Activated CD4-positive, alpha-beta T cell treated with anti-CD3 and anti-CD28 coated beads for 24 hours (primary cell): ENCODE data around the gene PLCL1.
"Not testable (repeated sequence)": the region's sequence is repeated elsewhere in the genome, so short reads cannot be mapped to it uniquely, and the experiment has no call there.

Source experiments
- DNase-seq, 2 donors: peaks; one replicate each; pipeline ENCODE4 v3.0.0-alpha.2; 2020; ENCODE audit warnings: low read depth in 2 of 2

The PLCL1 gene

DNA sequence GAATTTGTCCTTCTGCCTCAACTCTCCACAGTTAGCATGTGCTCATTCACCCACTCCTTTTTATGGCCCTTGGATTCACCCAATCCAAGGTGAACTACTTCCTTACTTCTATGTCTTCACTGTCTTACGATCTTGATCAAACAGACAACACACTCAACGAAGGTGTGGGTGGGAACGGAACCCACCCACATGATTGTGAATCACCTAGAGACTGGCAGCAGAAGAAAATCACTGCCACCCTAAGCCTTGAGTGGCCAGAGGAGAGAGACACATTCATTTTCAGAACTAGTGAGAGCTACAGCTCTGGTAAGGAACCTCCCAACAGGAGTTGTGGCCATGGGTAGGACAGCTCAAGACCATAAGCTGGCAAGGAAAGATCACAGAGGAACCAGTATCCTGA lies 194.3 kb downstream of the PLCL1 start:
- DNase-seq, result no peak

DNA sequence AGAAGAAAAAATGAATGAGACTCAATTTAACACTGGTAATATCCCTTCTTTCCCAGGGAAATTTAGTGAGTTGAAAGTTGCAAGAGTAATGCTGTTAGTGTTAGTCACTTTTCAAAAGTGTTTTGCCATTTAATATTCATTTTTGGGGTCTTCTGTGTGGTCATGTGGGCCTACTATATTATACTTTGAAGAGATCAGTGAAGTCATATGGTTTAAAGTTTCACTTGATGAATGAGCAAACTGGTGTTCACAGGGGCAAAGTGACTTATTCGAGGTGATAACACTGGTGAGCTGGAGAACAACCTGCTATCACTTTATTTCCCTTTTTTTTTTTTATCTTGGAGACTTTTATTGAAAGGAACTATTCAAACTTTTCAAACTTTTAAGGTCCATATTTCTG lies 196.0 kb downstream of the PLCL1 start:
- no peak for DNase-seq

DNA sequence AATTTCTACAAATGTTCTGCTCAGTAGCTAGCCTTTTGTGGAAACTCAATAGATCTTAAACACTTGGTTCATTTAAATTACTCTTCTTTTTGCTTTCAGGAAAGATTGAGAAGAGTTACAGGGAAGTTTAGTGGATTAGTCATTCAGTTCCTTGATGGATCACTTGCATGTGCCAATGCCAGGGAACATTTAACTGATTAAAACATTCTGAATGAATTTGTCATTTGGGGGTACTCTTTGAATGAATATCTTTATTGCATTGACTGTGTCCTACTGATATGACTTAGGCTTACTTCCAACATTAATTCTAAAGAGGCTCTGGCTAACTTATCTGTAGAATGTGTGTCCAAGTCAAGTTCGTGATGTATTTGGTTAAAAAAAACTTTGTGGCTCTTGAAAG lies 199.8 kb downstream of the PLCL1 start:
- no peak for DNase-seq

DNA sequence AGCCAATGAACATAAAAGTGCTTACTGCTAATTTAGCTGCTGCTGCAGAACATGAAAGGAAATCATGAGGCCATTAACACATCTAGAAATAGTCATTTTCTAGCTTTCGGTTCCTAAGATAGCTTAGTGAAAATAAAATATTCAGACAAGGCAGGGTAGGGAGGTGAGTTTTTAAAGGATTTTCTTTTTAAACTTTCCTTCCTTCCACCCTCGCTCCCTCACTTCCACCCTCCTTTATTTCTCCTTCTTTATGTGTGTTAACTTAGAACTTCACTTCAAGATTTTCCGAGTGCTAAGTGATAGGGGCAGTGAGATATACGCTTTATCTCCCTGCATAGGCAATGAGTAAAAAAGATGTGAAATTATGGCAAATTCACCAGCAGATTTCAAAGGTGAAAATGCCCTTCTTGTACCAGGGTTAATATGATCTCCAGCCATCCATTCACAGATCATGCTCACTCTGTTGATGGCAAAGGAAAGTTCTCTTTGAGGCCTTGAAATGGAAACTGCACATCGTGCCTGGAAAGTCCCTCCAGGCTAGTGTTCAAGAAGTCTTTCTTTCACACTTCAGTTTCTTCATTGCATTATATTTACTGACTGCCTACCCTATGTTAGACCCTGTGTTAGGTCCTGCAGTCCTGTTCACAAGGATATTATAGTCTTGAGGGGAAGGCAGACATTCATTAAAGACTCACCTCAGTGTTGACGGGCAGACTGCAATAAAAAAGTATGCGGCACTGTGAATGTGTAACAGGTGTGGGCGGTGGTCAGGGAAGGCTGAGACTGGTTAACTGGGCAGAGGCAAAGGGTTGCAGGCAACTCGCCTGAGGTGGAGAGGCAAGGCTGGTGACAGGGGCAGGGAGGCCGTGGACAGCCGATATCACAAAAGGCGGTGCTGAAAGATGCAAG lies 200.8 kb downstream of the PLCL1 start:
- peak in 1 of 2 donors; percentile 18 for DNase-seq

DNA sequence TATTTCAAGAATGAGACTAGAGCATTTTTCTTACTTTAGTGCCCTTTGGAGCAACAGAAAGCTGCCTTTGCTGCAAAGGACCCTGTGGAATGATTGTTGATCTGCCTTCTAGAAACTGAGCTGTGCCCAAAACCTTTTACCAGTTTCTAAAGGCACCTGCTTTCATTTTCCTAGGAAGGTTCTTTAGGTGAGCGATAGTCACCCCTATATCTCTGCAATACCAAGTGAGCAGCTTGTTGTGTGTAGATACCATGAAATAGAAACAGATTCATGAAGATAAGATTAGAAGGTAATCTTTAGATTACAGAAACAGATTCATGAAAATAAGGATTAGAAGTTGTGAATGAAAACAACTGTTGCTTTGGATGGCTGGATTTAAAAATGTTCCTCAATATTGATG lies 202.3 kb downstream of the PLCL1 start:
- no peak for DNase-seq

DNA sequence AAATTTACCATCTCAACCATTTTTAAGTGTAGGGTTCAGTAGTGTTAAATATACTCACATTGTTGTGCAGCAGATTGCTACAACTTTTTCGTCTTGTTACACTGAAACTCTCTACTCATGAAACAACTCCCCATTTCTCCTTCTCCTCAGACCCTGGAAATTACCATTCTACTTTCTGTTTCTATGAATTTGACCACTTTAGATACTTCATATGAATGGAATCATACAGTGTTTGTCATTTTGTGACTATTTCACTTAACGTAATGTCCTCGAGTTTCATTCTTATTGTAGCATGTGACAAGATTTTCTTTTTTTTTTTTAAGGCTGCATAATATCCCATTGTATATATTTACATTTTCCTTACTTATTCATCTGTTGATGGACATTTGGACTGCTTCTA lies 203.8 kb downstream of the PLCL1 start:
- no peak for DNase-seq

DNA sequence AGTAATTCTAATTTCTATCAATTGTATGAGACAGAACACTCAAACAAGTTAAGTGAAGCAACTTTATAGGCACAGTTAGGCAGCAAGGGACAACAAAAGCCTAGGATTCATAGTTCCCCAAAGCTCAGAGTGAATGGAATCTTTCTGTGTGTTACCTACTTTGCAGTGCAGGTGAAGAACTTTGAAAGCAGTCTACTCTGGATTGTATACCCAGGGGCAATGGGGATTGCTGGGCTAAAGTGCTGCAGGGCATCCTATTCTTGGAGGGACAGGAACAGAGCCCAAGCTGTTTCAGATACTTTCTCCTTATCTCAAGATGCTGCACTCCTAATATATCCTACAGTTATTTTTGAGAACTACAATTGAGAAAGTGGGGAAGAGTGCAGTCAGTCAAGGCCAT lies 207.6 kb downstream of the PLCL1 start:
- no peak for DNase-seq

DNA sequence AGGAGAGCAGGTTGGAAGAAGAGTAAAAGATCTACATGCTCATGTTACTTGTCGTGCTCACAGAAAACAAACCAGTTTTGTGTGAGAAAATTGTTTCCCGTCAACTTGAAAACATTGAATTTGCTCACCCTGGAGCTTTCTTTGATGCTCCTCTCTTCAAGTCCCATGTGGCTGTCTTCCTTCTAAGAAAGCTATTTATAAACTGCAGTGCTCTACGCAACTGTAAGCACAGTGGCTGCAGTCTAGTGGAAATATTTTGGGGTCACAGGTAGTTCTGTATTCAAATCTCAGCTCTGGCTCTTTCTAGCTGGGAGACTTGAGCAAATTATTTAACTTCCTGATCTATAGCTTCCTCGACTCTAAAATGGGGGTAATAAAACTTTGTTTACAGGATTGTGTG lies 211.8 kb downstream of the PLCL1 start:
- no peak for DNase-seq

DNA sequence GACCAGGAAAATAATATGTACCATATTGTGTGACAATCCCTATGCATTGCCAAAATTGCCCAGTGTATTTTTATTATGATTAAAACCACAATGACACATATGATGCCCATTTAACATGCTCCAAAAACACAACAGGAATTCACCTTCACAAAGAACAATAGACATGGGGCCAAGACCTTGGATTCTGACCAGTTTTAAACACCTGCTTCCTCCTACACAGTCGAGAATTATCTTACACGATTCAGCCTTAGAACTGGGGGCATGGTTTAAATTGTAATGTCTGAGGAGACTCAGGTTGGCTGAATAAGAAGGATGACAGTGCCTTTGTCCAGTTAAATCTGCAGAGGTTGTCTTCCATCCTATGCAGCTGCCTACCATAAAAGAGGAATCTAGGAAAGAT lies 212.7 kb downstream of the PLCL1 start:
- DNase-seq, result no peak

DNA sequence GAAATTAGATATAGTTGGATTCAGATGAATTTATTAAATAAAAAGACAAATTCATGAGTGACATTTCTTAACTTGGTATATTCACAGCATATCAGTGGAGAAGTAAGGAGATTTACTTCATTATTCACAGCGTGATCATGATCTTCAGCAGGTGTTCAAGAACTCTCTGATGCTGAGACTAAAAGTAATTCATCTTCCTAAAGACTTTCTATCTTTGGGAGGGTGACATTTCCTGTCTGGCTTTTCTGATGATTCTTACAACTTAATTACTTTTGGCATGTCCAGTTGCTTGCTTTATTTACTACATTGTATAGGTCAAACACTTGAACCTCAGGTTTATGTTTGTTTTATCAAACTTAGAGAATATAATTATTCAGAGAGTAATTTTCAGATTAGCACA lies 224.6 kb downstream of the PLCL1 start:
- DNase-seq, result no peak

DNA sequence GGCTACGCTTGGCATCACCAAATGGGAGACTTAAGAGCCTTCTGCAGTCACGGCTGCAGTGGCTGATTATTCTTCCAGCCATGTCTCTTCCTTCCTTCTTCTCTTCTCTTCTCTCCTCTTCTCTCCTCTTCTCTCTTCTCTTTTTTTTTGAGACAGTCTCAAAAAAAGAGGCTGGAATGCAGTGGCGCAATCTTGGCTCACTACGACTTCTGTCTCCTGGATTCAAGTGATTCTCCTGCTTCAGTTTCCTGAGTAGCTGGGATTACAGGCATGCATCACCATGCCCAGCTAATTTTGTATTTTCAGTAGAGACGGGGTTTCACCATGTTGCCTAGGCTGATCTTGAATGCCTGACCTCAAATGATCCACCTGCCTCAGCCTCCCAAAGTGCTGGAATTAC lies 225.2 kb downstream of the PLCL1 start:
- DNase-seq, result not testable (repeated sequence)

DNA sequence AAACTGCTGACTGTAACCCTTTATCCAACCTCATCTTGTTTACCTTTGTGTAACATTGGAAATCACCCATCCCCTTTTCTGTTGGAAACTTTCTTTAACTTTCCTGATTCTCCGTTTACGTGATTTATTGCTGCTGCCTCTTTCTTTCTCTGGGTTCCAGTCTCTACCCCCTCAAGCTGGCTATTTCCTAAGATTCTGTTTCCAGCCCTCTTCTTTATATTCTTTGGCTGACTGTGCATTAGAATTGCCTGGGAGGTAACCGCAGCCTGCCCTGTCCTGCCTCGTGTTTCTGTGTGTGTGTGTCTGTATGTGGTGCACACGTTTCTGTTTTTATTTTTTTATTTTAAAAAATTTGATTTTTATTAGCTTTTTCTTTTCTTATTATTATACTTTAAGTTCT lies 229.2 kb downstream of the PLCL1 start:
- no peak for DNase-seq

DNA sequence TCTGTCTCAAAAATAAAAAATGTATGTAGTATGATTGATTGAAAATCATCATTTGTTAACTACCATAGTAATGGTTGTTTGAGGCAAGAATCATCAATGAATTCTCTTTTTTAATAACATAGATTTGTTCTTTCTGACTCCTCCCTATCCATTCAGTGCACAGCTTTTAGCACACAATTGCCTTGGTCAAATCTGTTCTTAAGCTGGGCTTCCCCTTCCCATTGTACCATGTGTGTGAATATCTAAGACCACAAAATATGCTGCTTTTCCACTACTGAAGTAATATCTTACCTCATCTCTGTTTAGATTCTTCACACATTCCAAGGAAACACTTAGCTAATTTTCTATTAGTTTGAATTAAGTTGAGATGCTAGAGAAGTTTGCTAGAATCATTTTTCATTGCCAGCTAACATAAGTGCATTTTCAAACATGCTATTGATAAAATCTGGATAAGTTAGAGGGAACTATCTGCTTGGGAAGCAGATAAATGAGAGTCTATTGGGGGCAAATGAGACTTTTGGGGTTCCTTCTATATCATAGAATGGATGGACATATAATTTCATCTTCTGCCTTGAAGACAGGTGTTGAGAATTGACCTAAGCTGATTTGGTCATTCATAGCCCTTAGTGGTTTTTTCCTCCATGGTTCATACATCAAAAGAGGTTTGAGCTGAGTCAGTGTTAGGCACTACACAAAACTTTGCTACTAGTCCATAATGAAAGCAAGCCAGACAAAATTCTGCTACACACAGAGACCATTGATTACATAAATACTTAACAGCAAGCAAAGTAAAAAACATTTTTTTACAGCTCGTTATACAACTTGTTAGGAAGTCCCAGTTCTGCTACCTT lies 231.9 kb downstream of the PLCL1 start:
- no peak for DNase-seq

DNA sequence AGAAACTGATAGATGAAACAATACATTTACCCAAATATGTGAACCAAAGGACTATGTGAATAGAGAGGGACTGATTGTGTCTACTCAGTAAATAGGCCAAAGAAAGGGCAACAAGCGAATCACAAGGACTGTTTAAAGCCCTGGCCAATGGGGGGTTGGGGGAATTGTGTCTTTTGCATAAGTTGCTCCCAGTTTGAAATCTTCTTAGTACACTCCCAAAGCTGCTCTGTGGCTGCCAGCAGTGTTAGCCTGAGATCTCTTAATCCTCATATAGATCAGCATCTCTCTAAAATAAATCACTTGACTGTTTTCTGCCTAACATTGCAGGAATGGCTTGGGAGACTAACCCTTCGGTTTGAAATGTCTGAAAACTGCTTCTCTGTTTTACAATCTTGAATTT lies 236.4 kb downstream of the PLCL1 start:
- no peak for DNase-seq

DNA sequence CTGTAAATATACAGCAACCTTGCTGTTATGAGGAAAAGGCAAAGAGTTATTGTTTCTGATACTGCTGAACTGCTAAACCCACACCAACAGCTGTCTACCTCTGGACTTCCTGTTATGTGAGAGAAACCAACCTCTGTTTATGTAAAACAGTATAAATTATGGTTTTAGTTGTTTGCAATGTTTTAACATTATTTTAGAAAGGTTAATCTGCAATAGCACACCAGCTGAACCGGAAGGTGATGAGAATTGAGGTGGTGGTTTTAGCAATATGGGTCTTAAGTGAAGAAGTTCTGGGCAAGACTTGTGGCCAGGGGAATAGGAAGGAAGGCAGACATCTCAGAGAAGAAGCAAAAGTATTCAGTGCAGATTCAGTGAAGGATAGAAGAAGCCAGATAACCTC lies 237.8 kb downstream of the PLCL1 start:
- DNase-seq, result no peak

DNA sequence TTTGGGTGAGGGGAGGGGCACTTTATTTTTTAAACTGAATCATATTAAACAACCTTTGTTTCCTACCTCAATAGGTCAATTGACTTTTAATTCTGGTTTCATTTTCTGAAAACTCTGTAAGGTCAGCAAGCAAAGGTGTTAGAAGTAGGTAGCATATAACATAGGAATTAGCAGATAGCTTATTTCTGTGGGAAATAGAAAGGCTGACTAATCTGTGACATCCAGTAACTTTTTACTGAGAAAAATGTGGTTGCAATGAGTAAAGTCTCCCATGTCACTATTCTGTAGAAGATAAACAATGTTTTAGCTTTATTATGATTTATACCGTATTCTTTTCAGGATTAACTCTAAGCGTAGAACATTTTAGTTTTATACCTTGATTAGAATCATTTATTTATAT lies 240.4 kb downstream of the PLCL1 start:
- no peak for DNase-seq

DNA sequence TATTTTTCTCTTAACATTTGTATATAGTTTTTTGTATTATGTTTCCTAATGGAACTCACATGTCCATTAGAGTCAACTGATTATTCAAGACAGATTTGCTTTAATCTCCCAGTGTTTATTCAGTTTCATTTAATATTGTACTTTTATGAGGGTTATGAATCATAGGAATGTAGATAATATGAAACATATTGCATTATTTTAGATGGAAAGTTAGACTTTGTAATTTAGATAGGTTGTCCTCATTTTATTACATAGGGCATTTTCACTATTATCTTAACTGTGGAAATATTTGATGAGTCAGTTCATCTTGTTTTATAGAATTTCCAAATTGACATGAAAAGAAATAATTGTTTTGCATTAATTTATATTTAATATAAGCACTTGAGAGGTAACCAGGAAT lies 240.8 kb downstream of the PLCL1 start:
- DNase-seq, result no peak

DNA sequence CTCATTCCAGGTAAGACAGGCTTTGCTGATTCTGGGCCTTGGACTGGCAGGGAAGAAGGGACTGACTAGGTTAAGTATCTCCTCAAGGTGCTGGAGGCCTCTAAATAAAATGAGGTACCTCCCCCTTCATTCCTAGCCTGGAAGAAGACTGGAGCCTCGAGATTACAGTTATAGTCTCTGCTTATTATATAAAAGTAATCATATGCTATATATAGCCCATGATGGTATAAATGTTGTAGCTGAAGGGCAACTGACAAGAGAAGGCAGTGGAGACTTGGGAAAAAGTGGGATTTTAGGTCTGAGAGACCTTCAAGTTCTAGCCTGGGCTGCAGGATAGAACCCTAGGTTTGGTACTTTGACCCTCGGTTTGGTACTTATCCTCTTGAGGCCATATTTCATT lies 248.3 kb downstream of the PLCL1 start:
- no peak for DNase-seq

DNA sequence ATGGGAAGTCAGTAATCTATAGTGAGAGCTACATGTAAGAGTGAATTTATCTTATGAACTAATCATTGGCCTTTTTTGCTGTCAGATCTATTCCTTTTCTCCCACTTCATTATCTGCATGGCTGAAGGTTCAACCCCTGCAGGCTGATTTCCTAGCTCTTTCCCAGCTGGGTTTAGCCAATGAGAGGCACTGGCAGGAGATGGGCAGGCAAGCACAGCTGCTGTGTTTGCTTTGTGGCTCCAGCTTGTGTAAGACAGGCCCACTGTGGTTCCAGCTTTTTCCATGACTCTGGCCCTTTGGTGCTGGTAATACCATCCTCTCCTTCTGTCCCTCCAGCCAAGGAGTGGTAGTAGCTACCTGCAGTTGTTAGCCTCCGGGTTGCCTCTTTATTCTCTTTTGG lies 248.8 kb downstream of the PLCL1 start:
- no peak for DNase-seq

DNA sequence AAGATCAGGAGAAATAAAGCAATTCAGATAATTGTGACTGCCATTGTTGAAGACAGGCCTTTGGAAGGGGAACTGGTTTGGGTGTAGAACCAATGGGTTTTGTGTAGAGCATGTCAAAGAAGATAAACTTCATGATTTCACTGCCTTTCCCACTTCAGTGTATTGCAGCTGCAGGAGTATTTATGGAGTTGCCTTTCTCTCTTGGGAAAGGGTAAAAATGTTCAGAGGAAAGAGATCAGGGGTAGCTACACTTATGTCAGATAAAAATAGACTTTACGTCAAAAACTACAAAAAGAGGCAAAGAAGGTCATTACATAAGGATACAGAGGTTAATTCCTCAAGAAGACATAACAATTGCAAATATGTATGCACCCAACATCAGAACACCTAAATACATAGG lies 249.4 kb downstream of the PLCL1 start:
- DNase-seq, result no peak

DNA sequence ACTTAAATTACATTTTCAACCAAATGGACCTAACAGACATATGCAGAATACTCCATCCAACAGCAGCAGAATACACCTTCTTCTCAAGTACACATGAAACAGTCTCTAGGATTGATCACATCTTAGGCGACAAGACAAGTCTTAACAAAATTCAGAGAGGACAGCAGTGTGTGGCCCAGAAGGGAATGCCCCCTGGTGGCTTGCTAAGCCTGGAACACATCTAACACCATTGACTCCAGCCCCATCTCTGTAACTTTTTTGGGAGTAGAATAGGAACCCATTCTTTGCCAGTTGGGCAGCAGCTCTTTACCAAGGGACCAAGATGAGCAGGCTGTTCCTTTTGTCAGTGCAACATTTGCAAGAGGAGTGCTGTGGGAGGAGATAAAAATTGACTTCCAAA lies 249.9 kb downstream of the PLCL1 start:
- DNase-seq, result peak; percentile 23 to 28

DNA sequence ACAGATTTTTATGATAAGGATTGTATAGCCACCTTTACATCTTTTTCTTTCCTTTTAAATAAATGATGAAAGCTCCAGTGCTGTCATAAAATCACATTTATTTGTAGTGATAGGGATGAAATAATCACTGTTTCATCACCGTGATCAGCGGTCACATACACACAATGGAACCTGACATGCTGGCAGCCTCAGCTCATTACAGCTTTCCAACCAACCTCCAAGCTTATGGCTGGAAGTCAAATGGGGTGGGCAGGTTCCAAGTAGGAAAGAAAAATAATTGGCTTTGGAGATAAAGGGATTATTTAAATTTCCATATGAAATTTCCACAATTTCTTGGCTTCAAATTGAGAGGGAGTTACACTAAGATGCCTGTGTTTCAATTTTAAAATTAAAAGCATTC lies 251.3 kb downstream of the PLCL1 start:
- no peak for DNase-seq

DNA sequence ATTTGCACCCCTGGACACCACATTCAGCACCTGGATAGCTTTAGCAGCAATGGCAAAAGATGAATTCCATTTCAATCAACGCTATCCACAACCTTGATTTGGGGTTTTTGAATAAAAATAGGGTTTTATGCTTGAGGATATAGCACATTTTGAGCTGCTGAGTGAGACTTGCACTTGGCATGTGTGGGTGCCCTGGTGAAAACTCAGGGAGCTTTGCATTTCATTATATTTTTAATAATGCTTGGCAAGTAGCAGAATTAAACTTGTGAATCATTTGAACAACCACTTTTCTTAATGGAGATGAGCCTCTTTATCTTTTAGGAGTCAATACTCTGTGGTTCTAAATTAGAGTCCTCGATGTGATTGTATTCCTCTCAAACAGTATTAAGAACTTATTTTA lies 252.4 kb downstream of the PLCL1 start:
- DNase-seq, result no peak
